GM18499 (cell line): ENCODE measurements around the gene AGK.
"Not testable (repeated sequence)": the region's sequence is repeated elsewhere in the genome, so short reads cannot be mapped to it uniquely, and the experiment has no call there.

Experiments
- ATAC-seq: cut with Tn5 transposase; IDR thresholded peaks from one replicate; pipeline ENCODE4 v1.9.1; 2021; ENCODE audit warnings: moderate number of reproducible peaks; ENCODE audit not compliant: insufficient read depth, unreplicated experiment

Gene AGK

GRCh38 chr7:141550386-141551093, 670 bp upstream of the AGK start:
- no peak for ATAC-seq

DNA sequence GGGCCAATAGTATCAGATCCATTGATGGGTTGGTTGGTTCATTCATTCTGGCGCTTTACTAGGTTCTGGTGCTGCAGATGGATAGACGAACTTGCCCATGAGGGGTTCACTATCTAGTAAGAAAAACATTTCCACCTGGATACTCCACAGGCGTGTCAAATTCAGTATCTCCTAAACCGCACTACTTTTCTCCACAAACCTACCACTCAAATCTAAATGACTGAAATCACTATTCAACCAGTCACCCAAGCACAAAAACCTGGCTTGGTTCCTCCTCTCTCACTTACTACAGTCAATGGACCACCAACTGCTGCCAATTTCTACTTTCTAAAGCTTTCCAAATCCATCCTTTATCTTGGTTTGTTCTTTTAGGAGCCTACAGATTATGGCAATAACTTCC, 572 bp downstream of the AGK start:
- ATAC-seq = peak; percentile 16

GRCh38 chr7:141557360-141557759, 6.2 kb downstream of the AGK start:
- ATAC-seq = no peak

- not testable (repeated sequence) for ATAC-seq
Measured at GRCh38 chr7:141557831-141558531, 6.8 kb downstream of the AGK start.

DNA sequence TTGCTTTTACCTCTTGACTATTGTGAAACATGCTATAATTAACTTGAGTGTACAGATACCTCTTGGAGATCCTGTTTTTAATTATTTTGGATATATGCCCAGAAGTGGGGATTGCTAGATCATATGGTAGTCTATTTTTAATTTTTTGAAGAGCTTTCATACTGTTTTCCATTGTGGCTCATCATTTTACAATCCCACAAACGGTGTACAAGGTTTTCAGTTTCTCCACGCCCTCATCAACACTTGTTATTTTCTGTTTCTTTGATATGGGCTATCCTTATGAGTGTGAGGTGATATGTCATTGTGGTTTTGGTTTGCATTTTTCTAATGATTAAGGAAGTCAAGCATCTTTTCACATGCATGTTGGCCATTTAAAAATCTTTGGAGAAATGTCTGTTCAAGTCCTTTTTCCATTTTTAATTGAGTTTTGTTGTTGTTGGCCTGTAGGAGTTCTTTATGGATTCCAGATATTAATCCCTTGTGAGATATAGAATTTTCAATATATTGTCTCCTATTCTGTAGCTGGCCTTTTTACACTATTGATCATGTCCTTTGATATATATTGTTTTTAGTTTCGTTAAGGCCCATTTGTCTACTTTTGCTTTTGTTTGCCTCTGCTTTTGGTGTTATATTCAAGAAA, 7.5 kb downstream of the AGK start:
- ATAC-seq = peak; percentile 69

GRCh38 chr7:141559961-141560360, 8.8 kb downstream of the AGK start:
- ATAC-seq = no peak

DNA sequence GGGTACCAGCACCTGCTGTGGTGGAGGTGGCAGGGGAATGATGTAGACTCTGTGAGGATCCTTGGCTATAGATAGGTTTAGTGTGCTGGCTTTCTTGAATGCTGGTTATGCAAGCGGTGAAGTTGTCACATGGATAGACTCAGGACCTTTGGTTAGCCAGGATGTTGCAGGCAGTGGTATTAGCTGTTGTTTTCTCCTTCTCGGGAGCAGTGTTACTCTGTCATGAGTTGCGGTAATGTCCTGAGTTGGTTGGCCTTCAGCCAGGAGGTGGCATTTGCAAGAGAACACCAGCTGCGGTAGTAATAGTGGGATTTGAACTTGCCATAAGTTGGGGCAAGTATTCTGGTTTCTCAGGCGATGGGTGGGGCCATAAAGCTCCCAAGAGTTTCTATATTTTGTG, 10.8 kb downstream of the AGK start:
- ATAC-seq = no peak

GRCh38 chr7:141562543-141562942, 11.3 kb downstream of the AGK start:
- no peak for ATAC-seq

- no peak for ATAC-seq
Measured at GRCh38 chr7:141562972-141563371, 11.8 kb downstream of the AGK start.

GRCh38 chr7:141563956-141564623, 12.9 kb downstream of the AGK start:
- ATAC-seq = peak; percentile 69

- ATAC-seq = no peak
Measured at GRCh38 chr7:141567432-141567831, 16.2 kb downstream of the AGK start.

DNA sequence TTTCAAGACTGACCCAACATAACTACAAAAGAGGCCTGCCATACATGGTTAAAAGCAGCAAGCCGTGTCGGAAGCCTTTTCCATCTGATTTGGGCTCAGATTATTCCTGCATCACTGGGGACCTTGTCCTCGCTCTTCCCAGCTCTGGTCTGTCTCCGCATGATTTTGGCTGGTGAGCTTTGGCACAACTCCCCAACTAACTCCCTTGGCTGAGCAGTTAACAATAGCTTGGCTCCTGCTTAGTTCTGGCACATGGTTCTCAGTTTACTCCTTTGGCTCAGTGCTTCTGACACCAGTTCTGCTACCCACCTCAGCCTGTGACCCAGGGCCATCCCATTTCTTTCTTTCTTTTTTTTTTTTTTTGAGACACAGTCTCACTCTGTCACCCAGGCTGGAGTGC, 17.0 kb downstream of the AGK start:
- ATAC-seq = no peak

DNA sequence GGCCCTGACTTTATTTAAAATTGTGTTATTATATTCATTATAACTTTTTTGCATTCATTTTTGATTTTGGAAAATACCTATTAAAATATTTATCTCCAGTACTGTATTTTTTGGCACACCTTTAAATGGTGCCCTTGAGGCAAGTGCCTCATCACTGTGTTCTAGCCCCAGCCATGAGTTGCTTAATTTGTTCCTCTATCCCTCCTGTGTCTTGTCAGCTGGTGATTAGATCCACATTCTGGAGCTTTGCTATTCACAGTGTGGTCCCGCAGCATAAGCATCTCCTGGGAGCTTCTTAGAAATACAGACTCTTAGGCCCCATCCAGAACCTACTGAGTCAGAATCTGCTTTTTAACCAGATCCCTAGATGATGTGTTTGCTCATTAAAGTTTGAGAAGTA, 19.8 kb downstream of the AGK start:
- ATAC-seq = no peak

DNA sequence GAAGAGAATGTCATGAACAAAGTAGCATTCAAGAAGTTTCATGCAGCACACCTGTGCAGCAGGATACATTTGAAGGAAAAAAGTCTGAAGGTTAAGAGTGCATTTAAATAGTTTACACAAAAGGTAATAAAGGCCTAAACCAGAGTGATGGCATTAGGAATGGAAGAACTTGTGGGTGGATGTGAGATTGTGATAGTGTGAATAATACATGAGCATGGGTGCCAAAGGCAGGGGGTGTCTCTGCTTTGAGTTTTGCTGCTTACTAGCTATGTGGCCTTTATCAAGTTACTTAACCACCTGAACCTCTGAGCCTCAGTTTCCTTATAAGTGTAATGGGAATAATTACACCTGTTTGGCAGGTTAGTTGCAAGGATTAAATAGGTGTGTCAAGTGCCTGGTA, 21.0 kb downstream of the AGK start:
- no peak for ATAC-seq

- no peak for ATAC-seq
Measured at GRCh38 chr7:141573511-141573910, 22.3 kb downstream of the AGK start.

- ATAC-seq = no peak
Measured at GRCh38 chr7:141575164-141575563, 24.0 kb downstream of the AGK start.

DNA sequence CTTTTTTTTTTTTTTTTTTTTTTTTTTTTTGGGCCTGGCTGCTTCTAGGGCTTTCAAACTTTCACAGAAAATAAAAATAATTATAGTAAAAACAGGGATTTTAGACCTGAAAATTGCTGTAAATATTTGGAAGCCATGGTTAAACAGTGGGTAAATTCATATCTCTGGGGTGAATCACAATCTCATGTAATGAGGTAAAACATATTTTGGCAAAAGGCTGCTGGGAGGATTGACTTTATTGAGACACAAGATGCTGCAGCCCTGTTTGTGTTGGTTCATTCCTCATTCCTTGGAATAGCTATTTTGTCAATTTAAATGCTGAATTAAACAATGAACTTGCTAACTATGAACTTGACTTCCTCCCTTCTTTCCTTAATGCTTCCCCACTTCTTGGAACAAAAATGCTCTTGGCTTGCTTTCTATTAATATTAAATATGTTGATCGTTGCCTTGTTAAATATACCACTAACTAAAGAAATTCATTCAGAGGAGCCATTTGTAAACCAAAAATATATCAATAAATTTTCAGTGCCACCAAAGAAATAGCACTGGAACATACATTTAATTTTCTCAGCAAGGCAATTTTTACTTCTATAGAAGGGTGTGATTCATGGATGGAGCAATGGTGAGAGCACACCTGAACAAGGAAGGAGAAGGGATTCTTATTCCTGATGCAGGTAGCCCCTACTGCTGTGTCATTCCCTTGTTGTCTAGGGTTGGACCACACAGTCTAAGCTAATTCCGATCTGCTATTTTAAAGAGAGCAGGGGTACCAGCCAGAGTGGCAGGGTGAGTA, 24.6 kb downstream of the AGK start:
- no peak for ATAC-seq

DNA sequence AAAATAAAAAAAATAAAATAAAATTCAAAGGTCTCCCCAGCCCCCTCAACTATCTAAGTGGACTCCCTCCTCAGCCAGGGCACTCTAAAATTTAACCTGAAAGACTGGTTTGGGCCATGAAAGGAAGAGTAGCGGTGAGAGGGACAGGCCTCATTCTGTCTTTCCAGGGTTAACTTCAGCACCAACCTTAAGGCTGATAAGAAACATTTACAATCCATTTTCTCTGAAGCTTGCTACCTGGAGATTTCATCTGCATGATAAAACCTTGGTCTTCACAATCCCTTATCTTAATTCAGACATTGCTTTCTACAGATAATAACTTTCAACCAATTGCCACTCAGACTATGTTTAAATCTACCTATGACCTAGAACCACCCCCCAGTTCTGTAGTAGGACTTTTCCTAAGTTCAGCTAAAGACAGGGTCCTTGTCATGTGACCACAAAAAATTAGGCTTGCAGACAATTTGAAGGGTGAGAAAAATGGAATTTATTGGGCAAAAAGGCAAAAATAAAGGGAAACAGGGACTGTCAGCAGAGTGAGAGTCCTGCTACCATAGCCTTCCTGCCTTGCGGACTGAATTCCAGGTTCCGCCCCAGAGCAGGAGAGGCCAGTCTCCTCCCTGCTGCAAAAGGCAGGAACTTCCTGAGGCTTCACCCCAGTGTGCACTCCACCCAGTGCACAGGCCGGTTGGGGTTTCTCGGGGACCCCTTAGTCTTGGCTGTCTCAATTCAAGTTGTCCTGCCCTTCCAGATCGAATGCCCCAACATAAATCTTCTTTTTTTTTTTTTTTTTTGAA, 26.0 kb downstream of the AGK start:
- ATAC-seq = no peak

GRCh38 chr7:141579953-141580352, 28.7 kb downstream of the AGK start:
- not testable (repeated sequence) for ATAC-seq
